HepG2 (cell line): ENCODE data around the gene KMT2B. TPM values are rescaled to one million over a fixed set of nuclear protein-coding genes. Genes with fewer than 3 reads are reported as not detected.

Source experiments
- ATAC-seq: fragments of 200-7000 bp; cut with Tn5 transposase; 3 replicates; pipeline ENCODE4 v1.9.1; 2020; ENCODE audit warnings: mild to moderate bottlenecking, moderate library complexity
- BruUV-seq: library from RNA; stranded (reverse); fragments of 400-500 nt; replicated peaks from 2 replicates; lab custom pipeline; 2021; lab: Mats Ljungman, UMichigan
- CTCF ChIA-PET: fragments of 300-600 bp; formaldehyde crosslinking; extraction: SDS; loops from one replicate; lab custom pipeline; 2021; ENCODE audit warnings: low total read pairs, inconsistent platforms, low intra/inter-chr PET ratio; lab: Yijun Ruan, JAX
- POLR2A ChIA-PET: fragments of 350-600 bp; sonication (Branson Sonifier 250); formaldehyde crosslinking; loops from one replicate; lab custom pipeline; 2020; ENCODE audit warnings: antibody characterized with exemption, inconsistent platforms; lab: Yijun Ruan, JAX
- DNase-seq: peaks from one replicate; pipeline ENCODE4 v3.0.0-alpha.2; 2015; ENCODE audit warnings: low spot score
- FAIRE-seq: peaks from 3 replicates; lab custom pipeline; 2011; peaks lifted over from hg19 to GRCh38; lab: Jason Lieb, UNC
- H2AFZ ChIP-seq: one replicate; pipeline ENCODE4 v1.6.1; 2011; ENCODE audit warnings: low read length, inconsistent platforms
- H3K27ac ChIP-seq: fragments of 300-600 bp; 3 replicates; pipeline ENCODE4 v1.8.0; 2011; ENCODE audit warnings: mixed run types, mild to moderate bottlenecking, mixed read lengths, low read length, inconsistent platforms; ENCODE audit not compliant: insufficient read depth; ENCODE audit errors: extremely low read length
- H3K27me3 ChIP-seq, 2 experiments: fragments of 200-600 bp in 1 of 2; 2 replicates in 1 of 2; 3 replicates in 1 of 2; pipeline versions ENCODE4 v1.6.0 to v1.8.0; 2011; ENCODE audit warnings: low read length in 2 of 2, mild to moderate bottlenecking in 2 of 2, moderate library complexity in 2 of 2, inconsistent platforms in 1 of 2; ENCODE audit not compliant: insufficient read depth in 2 of 2, control insufficient read depth in 1 of 2
- H3K36me3 ChIP-seq, 2 experiments: fragments of 200-600 bp in 1 of 2; replicated peaks in 1 of 2; 2 replicates in 1 of 2; 3 replicates in 1 of 2; pipeline versions ENCODE4 v1.5.1 to v1.8.0; 2011; ENCODE audit warnings: low read length in 2 of 2, inconsistent platforms in 1 of 2; ENCODE audit not compliant: insufficient read depth in 2 of 2, control insufficient read depth in 1 of 2
- H3K4me1 ChIP-seq: 2 replicates; pipeline ENCODE4 v1.5.1; 2012; ENCODE audit warnings: low read length, inconsistent platforms; ENCODE audit not compliant: insufficient read depth
- H3K4me2 ChIP-seq: 2 replicates; pipeline ENCODE4 v1.6.0; 2011; ENCODE audit warnings: low read depth, low read length, inconsistent platforms
- H3K4me3 ChIP-seq, 3 experiments: fragments of 200-600 bp in 1 of 3; sonication (generic), shearing (Covaris generic) in 1 of 3; replicated peaks in 1 of 3; 2 replicates each; pipeline ENCODE4 v1.5.1; 2011 to 2016; ENCODE audit warnings: low read length in 3 of 3, inconsistent platforms in 2 of 3, low read depth in 2 of 3, mild to moderate bottlenecking in 2 of 3, control low read depth in 1 of 3, mixed read lengths in 1 of 3; ENCODE audit not compliant: insufficient read depth in 1 of 3
- H3K79me2 ChIP-seq: one replicate; pipeline ENCODE4 v1.6.1; 2011; ENCODE audit warnings: low read length, inconsistent platforms; ENCODE audit not compliant: insufficient read depth
- H3K9ac ChIP-seq: 2 replicates; pipeline ENCODE4 v1.6.0; 2011; ENCODE audit warnings: mild to moderate bottlenecking, low read depth, low read length, inconsistent platforms; ENCODE audit not compliant: insufficient read depth
- H3K9me3 ChIP-seq: 2 replicates; pipeline ENCODE4 v1.5.1; 2012; ENCODE audit warnings: mild to moderate bottlenecking, low read length
- H4K20me1 ChIP-seq: 2 replicates; pipeline ENCODE4 v1.6.0; 2011; ENCODE audit warnings: inconsistent platforms, mild to moderate bottlenecking, low read length, moderate library complexity; ENCODE audit not compliant: insufficient read depth
- GPN1 ChIP-seq: sonication (generic); formaldehyde crosslinking; IDR thresholded peaks from 2 replicates; pipeline ENCODE4 v1.5.1; 2020; ENCODE audit warnings: missing genetic modification reagents, borderline replicate concordance
- HNRNPLL ChIP-seq: fragments of 200-400 bp; formaldehyde crosslinking; IDR thresholded peaks from 2 replicates; pipeline ENCODE4 v1.6.1; 2017; ENCODE audit warnings: mild to moderate bottlenecking, low read depth, low read length; ENCODE audit not compliant: poor library complexity, severe bottlenecking
- REL ChIP-seq: sonication (generic); formaldehyde crosslinking; conservative IDR thresholded peaks from 2 replicates; pipeline ENCODE4 v1.8.0; 2022; ENCODE audit warnings: mild to moderate bottlenecking, missing genetic modification reagents, moderate library complexity
- WGBS: methylation state at CpG from one replicate; pipeline ENCODE4 v1.1.6; 2017; ENCODE audit warnings: low lambda C conversion rate; 5-methylcytosine and 5-hydroxymethylcytosine counted together
- in situ Hi-C: cut with HindIII; loops from 2 replicates; pipeline ENCODE4 v1.10.0; 2017; ENCODE audit warnings: low pct_unique_long_range_greater_than_20kb; ENCODE audit not compliant: extremely low pct_ligation_motif_present
- intact Hi-C: fragments of 100-400 bp; cut with micrococcal nuclease; formaldehyde crosslinking; loops from one replicate; pipeline ENCODE4 v1.10.0; 2022; ENCODE audit not compliant: unreplicated experiment
- polyA plus RNA-seq, 8 experiments: library from polyadenylated mRNA; depleted of rRNA in 3 of 8; stranded (reverse) in 7 of 8; unstranded in 1 of 8; fragments of >200 nt; fragmentation: Illumina TruSeq in 4 of 8; extraction: Trizol in 4 of 8; gene quantifications; 2 replicates each; pipeline versions ENCODE4 v1.2.1 to v1.2.3, GENCODE V29; 2011 to 2016; ENCODE audit warnings: low read depth in 4 of 8, missing spikeins in 1 of 8, mixed read lengths in 1 of 8; ENCODE audit not compliant: insufficient read depth in 1 of 8
- total RNA-seq, 5 experiments: library from RNA; depleted of rRNA; stranded (reverse); fragments of >200 nt; fragmentation: Illumina TruSeq; extraction: Trizol; gene quantifications; 2 replicates each; pipeline ENCODE4 v1.2.3, GENCODE V29; 2016; ENCODE audit warnings: low read depth in 1 of 5
- TF ChIP-seq, protein P1 (sequence below), 2 experiments: sonication (generic) in 1 of 2; formaldehyde crosslinking in 1 of 2; IDR thresholded peaks; 2 replicates each; pipeline versions ENCODE4 v1.6.1 to v1.9.0; 2014 to 2022; ENCODE audit warnings: antibody characterized with exemption in 1 of 2, borderline replicate concordance in 1 of 2, inconsistent platforms in 1 of 2, low read depth in 1 of 2, missing genetic modification reagents in 1 of 2

The KMT2B gene
- total and polyA plus RNA-seq, 2 of the 13 experiments (the other 11 are each of a cell fraction or from before 2014, with no cell fraction given), result 6.2 to 16.9 TPM

DNA sequence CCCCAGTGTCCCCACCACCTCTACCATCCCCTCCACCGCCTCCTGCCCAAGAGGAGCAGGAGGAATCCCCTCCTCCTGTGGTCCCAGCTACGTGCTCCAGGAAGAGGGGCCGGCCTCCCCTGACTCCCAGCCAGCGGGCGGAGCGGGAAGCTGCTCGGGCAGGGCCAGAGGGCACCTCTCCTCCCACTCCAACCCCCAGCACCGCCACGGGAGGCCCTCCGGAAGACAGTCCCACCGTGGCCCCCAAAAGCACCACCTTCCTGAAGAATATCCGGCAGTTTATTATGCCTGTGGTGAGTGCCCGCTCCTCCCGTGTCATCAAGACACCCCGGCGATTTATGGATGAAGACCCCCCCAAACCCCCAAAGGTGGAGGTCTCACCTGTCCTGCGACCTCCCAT lies 2.8 kb downstream of the KMT2B start:
- Histone ChIP-seq H3K4me3 (no peak overlapping the region), H3K4me1 (peaks cover 17% of the 10 kb centered on the region), H3K27ac (no peak overlapping the region), H2AFZ (no peak overlapping the region), H3K9me3 (no peaks in the 10 kb centered on the region), H3K27me3 (no peaks in the 10 kb centered on the region), H3K4me2 (no peak overlapping the region), H3K9ac (no peak overlapping the region), H3K36me3 (peaks cover 29 to 51% of the 10 kb centered on the region in 2 experiments), H3K79me2 (peaks cover 21% of the 10 kb centered on the region), H4K20me1 (peaks cover 8% of the 10 kb centered on the region)
- ATAC-seq (no peak), FAIRE-seq (no peak), DNase-seq (no peak)
- over 99% methylated on average over 17 of the region's 17 CpGs for WGBS
- intact Hi-C loops, result no loop called here
- POLR2A ChIA-PET, result interaction anchor here (4.6 kb wide), 1 partner anchor 18 kb away, joined by 69 read pairs; no protein-coding TSS in a partner anchor
- in situ Hi-C loops, result no loop called here
- TF ChIP-seq, protein P1, sequence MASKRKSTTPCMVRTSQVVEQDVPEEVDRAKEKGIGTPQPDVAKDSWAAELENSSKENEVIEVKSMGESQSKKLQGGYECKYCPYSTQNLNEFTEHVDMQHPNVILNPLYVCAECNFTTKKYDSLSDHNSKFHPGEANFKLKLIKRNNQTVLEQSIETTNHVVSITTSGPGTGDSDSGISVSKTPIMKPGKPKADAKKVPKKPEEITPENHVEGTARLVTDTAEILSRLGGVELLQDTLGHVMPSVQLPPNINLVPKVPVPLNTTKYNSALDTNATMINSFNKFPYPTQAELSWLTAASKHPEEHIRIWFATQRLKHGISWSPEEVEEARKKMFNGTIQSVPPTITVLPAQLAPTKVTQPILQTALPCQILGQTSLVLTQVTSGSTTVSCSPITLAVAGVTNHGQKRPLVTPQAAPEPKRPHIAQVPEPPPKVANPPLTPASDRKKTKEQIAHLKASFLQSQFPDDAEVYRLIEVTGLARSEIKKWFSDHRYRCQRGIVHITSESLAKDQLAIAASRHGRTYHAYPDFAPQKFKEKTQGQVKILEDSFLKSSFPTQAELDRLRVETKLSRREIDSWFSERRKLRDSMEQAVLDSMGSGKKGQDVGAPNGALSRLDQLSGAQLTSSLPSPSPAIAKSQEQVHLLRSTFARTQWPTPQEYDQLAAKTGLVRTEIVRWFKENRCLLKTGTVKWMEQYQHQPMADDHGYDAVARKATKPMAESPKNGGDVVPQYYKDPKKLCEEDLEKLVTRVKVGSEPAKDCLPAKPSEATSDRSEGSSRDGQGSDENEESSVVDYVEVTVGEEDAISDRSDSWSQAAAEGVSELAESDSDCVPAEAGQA (IDR thresholded peaks at IDR 0.05; ENCODE audit: low read depth), result no peak
- TF ChIP-seq, protein P1 (CRISPR knock-in tag; IDR thresholded peaks at IDR 0.05; ENCODE audit: borderline replicate concordance), result no peak
- no peak for TF ChIP-seq REL
- peak; percentile 3 for TF ChIP-seq HNRNPLL
- TF ChIP-seq GPN1 (CRISPR knock-in tag), result no peak
- CTCF ChIA-PET, result no interaction called here
- BruUV-seq, result no TSS peak
